GM12864 (cell line): Measurements from ENCODE around the gene UQCR10.
"Not testable (repeated sequence)": the region's sequence is repeated elsewhere in the genome, so short reads cannot be mapped to it uniquely, and the experiment has no call there.

Experiments used
- DNase-seq: peaks from one replicate; pipeline ENCODE4 v3.0.0-alpha.2; 2011; ENCODE audit warnings: low read depth
- H3K4me3 ChIP-seq: 2 replicates; pipeline ENCODE4 v1.5.1; 2011; ENCODE audit warnings: mild to moderate bottlenecking, low read depth, low read length, control low read depth
- TF ChIP-seq, protein P1 (sequence below): IDR thresholded peaks from 2 replicates; pipeline ENCODE4 v1.5.1; 2011; ENCODE audit warnings: low read depth, mild to moderate bottlenecking, moderate library complexity, low read length, control low read depth, inconsistent platforms; ENCODE audit errors: missing control alignments

Gene UQCR10

DNA sequence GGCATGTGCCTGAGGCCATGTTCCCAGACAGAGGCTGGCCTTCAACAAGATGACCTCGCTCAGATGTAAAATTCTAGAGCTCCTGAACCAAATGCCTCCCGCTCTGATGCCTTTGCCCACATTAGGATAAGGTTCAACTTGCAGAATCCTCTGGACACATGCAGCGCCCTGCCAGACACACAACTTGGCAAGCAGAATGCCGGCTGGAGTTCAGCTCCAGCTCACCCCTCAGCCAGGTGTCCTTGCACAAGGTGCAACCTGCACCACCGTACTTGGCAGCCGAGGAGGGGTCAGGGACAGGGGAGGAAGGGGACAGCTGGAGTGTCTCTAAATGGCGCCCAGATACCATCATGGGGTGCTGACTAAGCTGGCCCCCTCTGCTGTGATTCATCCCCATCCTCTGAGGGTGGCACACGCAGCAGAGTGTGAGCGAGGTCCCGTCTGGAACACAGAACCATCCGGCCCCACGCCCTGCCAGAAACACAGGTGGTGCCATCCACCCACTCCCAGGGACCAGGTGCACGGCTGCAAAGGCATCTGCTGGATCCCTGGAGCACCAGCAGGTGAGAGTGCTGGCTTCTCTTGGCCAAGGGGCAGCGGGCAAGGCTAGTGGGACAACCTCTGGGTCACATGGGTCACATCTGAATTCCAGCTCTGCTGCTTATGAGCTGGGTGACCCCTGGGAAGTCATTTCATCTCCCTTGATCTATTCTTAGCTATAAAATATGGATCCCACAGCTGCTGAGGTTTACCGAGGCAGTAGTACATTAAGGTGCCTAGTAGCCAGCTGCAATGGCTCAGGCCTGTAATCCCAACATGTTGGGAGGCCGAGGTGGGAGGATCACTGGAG lies 13.1 kb upstream of the UQCR10 start:
- TF ChIP-seq, protein P1, sequence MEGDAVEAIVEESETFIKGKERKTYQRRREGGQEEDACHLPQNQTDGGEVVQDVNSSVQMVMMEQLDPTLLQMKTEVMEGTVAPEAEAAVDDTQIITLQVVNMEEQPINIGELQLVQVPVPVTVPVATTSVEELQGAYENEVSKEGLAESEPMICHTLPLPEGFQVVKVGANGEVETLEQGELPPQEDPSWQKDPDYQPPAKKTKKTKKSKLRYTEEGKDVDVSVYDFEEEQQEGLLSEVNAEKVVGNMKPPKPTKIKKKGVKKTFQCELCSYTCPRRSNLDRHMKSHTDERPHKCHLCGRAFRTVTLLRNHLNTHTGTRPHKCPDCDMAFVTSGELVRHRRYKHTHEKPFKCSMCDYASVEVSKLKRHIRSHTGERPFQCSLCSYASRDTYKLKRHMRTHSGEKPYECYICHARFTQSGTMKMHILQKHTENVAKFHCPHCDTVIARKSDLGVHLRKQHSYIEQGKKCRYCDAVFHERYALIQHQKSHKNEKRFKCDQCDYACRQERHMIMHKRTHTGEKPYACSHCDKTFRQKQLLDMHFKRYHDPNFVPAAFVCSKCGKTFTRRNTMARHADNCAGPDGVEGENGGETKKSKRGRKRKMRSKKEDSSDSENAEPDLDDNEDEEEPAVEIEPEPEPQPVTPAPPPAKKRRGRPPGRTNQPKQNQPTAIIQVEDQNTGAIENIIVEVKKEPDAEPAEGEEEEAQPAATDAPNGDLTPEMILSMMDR, result no peak
- DNase-seq, result no peak
- H3K4me3 ChIP-seq, result no peak overlapping the region

DNA sequence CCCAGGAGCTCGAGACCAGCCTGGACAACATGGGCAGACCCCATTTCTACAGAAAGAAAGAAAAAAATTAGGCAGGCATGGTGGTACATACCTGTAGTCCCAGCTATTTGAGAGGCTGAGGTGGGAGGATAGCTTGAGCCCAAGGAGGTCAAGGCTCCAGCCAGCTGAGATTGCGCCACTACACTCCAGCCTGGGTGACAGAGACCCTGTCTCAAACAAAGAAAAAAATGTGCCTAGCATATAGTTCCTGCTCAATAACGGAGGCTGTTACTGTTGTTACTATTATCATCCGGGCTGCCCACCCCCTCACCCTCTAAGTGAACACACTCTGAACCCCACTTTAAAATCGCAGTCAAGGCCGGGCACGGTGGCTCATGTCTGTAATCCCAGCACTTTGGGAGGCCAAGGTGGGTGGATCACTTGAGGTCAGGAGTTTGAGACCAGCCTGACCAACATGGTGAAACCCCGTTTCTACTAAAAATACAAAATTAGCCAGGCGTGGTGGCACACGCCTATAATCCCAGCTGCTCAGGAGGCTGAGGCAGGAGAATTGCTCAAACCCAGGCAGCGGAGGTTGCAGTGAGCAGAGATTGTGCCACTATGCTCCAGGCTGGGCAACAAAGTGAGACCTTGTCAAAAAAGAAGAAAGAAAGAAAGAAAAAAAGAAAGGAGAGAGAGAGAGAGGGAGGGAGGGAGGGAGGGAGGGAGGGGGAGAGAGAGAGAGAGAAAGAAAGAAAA lies 12.3 kb upstream of the UQCR10 start:
- not testable (repeated sequence) for H3K4me3 ChIP-seq, DNase-seq

DNA sequence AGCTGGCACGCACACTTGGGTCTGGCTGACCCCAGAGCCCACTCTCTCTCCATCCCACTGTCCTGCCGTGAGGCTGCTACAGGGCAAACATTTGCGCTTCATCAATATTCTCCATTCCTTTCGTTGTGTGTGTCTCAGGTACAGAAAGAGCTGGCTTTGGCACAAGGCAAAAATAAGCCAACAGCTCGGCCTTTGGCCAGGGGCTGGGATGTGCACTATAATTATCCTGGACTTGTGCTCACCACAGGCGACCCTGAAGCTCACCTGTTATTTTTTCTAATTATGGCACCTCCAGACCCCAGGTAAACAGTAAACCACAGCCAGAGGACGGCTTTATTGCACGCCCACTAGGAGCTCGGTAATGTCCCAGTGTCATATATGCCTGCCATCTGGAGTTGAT lies 11.3 kb upstream of the UQCR10 start:
- no peak for DNase-seq
- no peak overlapping the region for H3K4me3 ChIP-seq
- TF ChIP-seq, protein P1, result no peak

DNA sequence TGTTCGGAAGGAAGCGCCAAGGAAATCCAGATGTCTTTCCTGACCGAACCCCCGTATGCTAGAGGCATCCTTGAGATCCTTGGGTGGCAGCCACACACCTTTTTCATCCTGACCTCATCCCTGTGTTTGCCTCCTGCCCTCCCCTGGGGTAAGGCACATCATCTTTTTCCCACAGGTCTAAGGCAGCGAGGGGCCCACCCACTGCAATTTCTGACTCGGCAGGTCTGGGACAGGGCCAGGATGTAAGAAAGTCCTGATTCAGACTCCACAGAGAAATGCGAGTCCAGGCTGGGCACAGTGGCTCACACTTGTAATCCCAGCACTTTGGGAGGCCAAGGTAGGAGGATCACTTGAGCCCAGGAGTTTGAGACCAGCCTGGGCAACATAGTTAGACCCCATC lies 10.8 kb upstream of the UQCR10 start:
- no peak overlapping the region for H3K4me3 ChIP-seq
- no peak for DNase-seq
- TF ChIP-seq, protein P1, result no peak

DNA sequence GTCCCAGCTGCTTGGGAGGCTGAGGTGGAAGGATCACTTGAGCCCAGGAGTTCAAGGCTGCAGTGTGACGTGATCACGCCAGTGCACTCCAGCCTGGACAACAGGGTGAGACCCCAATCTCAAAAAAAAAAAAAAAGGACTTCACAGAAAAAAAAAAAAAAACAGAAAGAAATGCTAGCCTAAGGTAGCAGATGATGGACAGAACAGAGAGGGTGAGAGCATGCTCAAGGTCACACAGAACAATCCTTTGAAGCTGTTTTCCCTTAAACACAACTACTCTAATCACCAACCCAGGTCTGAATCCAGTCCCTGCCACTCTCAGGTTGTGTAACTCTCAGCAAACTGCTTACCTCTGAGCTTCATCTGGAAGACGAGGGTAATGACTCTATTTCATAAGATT lies 10.1 kb upstream of the UQCR10 start:
- TF ChIP-seq, protein P1, result no peak
- no peak overlapping the region for H3K4me3 ChIP-seq
- DNase-seq, result no peak

DNA sequence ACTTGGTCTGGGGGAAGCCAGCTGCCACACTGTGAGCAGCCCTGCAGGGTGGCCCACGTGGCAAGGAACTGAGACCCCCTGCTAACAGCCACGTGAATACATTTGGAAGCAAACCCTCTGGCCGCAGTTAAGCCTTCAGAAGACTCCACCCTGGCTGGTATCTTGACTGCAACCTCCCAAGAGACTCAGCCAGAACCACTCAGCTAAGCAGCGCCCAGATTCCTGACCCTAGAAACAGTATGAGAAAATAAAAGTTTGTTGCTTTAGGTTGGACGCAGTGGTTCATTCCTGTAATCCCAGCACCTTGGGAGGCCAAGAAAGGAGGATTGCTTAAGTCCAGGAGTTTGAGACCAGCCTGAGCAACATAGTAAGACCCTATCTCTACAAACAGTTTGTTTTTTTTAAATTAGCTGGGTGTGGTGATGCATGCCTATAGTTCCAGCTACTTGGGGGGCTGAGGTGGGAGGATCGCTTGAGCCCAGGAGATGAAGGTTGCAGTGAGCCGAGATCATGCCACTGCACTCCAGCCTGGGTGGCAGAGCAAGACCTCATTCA lies 9.0 kb upstream of the UQCR10 start:
- no peak overlapping the region for H3K4me3 ChIP-seq
- DNase-seq, result no peak
- TF ChIP-seq, protein P1, result no peak

DNA sequence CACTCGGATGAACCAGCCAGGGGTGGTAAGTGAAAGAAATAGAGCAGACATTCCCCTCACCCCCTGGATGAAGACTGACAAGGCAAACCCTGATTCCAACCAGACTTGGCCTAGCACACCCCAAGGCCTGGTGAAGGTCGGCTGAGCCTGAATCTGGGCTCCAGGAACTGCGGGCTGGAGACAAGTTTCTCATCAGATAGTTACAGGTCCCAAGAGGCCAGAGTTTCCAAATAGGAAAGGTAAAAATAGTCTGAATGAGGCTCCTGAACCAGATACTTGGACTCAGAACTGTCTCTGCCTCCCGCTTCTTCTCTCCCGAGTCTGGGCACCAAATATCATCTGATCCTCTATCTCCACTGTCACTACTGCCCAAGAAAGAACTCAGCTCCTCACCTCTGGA lies 8.2 kb upstream of the UQCR10 start:
- no peak overlapping the region for H3K4me3 ChIP-seq
- TF ChIP-seq, protein P1, result no peak
- DNase-seq, result no peak
